ENCODE measurements around the gene TBCEL.

The TBCEL gene

DNA sequence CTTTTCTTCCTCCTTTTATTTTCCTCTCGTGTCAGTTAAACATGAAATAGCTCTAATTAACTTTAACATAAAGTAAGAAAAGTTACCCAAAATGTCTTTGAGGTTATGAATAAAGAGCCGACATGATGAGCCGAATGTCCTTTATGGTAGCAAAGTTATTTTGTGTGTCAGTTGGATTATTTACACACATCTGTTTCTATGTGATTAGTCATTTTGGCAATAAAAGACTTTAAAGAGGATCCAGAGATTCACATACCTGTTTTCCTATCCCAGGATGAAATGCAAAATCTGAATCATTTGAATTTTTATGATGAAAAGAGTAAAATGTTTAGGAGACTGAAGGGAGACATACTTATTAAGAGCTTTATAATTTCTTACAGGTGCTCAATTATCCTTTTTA lies 43.1 kb downstream of the TBCEL start:
- DNase-seq = no peak

DNA sequence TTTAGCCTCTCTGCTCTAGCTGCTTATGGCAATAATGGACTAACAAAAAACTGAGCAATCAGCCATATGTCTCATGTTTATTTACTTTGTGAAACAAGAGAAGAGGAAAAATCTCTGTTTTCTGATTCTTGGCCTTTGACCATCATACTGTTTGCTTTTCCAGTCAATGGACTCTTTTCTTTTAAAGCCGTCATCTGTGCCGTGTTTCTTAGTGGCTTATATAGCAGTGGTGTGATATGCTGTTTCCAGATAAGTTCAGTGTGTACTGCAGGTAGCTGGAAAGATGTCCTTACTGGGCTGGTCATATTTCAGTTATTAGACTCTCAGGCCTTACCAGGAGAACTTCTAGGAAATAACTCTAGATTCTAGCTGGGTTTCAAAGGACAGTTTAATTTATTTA lies 43.6 kb downstream of the TBCEL start:
- DNase-seq = no peak

DNA sequence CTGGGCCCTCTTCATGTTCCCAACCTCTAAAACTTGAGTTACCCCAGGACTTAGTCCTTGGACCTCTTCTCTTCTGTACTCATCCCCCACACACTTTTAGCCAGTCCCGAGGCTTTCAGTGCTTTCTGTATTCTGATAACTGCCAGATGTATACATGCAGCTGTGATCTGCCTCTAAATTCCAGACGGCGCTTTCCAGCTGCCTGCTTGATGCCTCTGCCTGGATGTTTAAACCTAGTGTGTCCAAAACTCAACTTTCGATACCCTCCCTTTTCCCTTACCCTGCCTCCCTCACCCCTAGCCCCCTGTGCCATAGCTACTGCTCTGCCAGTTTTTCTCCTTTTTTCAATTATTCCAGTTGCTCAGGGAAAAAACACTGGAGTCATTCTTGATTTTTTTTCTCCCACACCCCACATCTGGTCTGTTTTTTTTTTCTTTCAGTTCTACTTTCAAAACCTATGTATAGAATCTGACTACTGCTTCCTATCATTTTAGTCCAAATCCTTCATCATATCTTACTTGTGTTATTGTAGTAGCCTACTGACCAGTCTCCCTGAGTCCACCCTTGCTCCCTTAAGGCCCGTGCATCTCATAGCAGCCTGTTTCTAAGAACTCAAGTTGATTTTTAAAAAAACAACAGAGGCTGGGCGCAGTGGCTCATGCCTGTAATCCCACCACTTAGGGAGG lies 44.2 kb downstream of the TBCEL start:
- no peak for DNase-seq

DNA sequence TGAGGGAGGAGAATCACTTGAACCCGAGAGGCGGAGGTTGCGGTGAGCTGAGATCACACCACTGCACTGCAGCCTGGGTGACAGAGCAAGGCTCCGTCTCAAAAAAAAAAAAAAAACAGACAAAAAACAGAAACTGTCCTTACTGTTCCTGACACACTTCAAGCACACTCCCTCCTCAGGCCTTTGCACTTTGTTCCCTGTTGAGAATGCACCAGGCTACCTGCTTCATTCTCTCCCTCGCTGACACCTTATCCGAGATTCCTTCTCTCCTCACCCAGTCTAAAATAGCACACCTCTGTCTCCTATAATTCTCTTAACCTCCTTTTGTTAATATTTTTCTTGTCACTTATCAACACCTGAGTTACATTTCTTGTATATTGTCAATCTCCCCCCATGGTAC lies 44.9 kb downstream of the TBCEL start:
- DNase-seq = no peak

DNA sequence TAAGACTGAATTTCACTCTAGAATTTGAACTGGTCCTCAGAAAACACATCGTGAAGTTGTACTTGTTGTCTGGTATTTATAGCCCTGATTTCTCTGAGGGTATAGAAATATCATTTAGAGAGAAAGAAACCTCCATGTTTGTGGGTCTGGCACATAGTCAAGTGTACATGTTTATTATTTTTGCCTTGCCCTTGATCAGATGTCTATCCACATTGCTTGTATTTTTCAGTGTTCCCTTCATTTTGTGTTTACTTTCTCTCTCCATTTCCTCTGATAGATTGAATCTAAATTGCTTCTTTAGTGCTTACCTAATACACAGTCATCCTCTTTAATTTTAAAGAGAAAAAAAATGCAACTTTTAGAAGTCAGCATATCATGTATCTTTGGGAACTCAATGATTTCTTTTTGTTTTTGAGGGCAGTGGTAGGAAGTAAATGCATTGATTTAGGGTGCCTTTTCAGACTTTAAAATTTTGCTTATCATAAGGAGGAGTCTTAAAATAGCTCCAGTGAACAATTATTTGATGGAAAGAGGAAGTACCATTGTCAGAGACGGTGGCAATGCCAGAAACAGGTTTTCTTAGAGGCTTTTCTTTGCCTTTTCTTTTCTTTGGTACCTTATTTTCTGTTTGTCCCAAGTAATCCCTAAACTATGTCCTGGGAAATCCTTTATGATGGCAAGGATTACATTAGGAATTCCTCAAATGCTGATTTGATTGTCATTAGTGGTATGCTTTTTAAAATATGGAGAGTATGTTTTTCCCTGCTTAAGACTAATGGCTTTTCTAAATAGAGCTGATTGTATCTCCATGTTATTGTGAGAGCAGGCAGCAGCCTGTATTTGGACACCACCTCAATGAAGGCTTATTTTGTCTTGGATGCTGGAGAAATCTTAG lies 47.3 kb downstream of the TBCEL start:
- no peak for DNase-seq

DNA sequence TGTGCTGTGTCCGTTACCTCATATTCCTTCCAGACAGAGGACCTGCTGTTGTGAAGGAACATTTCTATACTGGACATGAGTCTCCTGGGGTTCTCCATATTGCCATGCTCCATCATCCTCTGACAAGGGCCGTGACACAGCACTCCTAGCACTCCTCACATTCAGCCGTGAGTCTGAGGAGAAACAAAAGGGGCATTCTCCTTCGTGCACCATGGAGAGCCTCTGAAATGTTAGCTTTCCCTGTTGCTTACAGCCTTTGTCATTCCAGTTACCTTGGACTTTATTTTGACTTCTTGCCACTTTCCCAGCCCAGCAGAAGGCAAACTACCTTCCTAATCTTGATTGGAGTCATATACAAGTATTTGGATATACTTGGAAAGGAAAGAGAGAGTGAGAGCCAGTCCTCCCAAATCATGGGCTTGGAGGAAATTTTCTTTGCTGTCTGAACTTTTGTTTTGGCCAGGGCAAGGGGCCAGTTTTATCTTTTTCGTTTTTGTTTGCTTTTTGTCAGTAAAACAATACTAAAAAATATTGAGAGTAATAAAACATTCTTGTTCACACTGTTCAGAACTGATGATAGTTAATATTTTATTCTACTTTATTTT lies 48.0 kb downstream of the TBCEL start:
- peak; percentile 30 for DNase-seq

DNA sequence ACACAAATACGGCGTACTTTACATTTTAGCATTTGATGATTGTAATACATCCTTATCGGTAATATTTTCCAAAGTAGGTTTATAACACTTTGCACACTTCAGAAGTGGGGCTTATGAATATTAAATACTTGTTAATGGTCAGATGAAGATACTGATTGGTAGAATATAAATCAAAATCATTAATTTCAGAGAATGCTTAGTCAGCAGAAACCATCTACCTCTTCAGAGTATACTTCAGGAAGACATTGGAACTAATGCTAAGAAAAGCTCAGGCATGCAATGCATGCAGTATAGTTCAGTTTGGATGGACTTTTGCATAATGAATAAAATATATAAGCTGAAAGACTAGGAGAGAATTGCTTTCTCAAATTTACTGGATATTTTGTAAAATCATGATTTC lies 57.4 kb downstream of the TBCEL start:
- no peak for DNase-seq

DNA sequence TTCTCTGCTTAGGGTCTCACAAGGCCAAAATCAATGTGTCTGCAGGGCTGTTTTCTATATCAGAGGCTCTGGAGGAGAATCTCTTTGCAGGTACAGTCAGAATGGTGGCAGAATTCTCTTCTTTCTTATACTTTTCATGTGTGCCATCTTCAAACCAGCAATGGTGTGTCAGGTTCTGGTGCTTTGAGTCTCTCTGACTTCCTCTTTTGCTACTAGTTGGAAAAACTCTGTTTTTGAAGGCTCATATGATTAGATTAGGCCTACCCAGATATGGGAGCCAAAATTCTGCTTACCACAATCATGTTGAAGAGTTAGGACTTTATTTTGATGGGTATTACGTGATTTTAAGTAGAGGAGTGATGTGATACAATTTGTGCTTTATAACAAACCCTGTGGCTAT lies 58.3 kb downstream of the TBCEL start:
- no peak for DNase-seq

DNA sequence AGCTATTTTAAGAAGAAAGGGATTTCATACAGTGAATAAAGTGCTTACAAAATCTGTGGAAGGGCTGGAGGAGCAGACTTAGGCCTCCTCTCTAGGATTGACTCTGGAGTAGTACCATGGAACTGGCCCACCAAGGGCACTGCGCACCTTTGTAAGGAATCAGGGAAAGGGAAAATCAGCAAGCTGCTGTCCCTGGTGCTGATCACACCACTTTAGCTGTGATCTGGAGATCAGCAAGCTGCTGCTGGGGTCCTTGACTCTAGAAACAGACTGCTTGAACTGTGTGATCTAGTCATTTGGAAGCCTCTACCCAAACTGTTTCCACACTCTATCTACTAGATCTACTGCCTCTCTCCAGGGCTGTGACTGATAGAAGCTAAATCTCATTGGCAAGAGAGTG lies 58.8 kb downstream of the TBCEL start:
- DNase-seq = peak; percentile 57

DNA sequence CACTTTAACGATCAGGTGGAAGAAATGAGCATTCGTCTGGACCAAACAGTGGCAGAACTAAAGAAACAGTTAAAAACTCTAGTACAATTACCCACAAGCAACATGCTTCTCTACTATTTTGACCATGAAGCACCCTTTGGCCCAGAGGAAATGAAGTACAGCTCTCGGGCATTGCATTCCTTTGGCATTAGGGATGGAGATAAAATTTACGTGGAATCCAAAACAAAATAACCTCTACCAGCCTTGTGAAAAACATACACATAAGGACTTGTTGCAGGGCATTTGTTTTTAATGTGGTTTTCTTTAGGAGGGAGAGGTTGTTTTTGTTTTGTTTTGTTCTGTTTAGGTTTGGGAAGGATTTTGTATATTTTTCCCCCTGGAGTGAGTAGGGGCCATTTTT lies 63.0 kb downstream of the TBCEL start:
- DNase-seq = no peak

DNA sequence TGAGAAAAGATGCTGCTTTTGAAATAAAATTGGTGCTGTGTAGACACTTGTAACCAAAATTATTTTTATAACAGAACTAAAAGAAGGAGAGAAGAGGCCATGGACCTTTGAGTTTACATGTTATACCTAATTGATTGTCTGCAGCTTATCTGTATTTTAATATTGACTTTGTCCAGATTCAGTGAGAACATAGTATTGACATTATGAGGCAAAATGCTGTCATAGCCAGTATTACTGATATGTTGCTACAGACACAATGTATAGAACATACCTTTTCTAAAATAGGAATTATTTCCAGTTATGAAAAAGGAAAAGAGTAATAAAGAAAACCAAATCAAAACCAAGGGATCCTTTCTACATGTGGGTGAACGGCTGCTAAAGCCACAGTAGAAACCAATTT lies 65.7 kb downstream of the TBCEL start:
- no peak for DNase-seq

DNA sequence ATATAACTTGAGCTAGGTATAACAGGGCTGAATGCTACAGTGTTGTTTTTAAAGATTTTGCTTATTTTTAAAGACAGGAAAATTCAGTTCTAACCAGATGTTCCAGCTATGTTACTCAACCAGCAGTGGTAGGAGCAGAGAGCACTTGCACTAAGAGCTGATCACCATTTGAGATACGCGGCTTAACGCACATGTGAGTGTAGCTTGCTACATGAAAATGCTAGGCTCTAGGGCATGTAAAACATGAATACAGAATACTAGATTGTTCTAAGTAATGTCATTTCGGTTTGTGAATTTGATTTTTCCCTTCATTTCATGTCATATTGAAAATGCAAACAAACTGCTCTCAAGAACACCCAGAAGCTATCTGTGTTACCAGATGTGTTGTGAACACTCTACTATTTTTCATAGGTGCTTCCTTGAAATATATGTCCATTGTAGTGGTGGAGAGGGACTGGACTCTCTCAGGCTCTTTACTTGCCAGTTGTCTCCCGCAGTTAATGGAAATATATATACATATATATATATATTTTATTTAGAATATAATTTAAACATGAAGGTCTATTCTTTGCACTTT lies 66.3 kb downstream of the TBCEL start:
- no peak for DNase-seq

DNA sequence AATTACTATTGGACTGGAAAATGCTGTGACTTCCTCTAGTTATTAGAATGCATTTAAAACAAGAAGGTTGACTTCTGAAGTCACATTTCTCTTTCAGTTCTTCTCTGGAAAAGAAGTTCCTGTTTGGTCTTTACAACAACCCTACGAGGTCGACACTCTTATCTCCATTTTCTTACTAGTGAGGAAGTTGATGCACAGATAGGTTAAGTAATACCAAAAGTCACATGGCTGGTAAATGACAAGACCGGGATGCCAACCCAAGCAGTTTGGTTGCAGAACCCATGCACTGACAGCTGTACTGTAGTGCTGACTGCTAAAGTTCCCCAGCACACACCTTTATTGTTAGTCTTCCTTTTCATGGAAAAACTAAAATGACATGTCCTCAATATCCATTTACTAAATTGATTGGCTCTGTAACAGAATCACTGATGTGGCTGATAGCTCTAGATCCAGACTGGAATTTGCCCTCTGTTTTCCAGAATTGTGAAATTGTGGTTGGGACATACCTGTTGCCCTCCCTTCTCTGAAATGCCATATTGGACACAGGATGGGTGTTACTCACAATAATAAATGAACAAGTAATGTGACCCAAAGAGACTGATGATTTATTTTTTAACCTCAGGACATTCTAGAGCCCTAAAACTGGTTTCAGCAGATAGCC lies 67.7 kb downstream of the TBCEL start:
- DNase-seq = no peak

DNA sequence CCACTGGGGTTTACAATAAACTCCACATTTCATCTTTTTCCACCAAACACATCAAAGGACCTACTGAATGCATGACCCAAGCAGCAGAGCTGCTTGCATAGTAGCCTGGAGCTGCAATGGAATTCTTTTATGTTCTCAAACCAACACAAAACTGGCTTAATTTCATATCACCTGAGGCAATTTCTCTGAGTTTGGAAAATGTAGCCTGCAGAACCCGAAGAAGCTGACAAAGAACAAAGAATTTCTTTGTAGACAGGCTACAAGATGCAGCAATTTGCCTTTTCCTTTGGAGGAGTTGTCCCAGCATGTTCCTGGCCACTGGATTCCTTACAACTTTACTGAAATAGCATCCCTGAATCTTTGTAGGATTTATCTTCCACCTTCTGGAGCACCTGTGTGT lies 71.7 kb downstream of the TBCEL start:
- no peak for DNase-seq

DNA sequence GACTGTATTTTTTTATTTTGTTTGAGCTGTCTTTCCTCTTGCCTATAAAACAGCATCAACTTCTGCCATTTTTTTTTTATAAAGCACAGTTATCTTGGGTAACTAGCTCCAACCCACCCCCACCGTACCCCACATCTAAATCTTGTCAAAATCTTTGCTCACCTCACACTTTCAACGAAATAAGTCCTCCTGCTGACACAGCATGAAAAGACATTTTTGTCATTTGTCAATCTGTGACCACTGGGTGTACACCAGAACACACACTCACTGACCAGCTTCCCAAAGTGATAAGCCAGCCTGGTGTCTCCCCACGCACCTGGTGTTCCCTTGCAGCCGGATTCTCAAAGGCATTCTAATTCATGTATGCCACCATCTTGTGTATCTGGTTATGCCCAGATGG lies 75.5 kb downstream of the TBCEL start:
- DNase-seq = no peak

DNA sequence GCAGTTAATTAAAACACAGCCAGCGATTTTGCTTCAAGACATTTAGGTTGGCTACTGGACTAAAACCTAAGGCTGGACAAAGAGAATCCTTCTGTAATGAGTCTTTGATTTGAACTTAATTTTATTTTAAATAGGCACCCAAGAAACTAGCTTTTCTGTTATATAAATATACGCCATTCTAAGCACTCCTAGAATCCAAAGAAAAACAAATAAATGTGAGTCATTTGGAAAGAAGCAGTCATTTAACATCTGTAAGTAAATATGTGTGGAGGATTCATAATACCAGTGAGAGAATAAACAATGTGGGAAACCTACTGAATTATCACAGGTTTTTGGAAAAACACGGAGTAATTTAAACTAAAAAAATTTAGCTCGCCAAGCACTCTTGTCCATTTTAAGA lies 76.0 kb downstream of the TBCEL start:
- no peak for DNase-seq

DNA sequence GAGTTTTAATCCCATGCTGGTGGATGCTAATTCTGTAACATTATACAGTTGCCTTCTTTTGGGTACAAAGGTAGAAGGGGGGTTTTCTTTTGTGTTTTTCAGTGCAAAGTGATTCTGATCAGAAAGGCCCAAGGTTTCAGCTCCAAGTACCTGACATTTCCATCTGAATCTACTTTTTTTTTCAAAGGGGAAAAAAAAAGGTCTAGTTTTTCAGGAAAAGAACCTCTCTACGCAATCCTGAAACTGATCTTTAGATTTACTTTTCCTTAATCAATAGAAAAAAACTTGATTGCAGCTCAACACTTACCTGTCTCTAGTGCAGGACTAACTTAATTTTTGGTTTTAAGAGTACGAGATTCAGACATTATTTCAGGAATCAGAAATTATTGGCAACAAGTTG lies 77.0 kb downstream of the TBCEL start, which contains the start of gene TECTA:
TECTA (plus strand) TSS at position 301 of the 400 bp plus-strand sequence. CDS start 1,423 bp downstream, outside the sequence.
- DNase-seq = no peak

DNA sequence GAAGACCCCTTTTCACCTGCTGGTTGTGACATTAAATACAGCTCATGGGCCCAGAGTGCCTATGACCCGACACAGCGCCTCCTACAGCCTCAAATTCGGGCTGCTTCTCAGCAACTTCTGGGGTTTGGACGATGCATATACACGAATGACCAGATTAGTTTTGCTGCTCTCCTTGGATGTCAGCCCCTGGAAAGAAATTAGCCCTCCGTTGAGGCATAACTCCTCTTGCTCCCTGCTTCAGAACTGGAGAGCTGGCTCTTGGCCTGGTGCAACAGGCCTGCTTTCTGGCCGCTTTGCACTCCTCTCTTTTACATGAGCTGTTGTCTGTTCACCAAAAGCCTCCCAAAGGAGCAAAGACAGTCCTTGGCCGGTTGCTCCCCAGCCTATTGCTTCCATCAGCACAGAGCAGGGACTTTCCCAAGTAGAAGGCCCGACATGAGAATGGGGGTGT lies 80.4 kb downstream of the TBCEL start:
- no peak for DNase-seq

DNA sequence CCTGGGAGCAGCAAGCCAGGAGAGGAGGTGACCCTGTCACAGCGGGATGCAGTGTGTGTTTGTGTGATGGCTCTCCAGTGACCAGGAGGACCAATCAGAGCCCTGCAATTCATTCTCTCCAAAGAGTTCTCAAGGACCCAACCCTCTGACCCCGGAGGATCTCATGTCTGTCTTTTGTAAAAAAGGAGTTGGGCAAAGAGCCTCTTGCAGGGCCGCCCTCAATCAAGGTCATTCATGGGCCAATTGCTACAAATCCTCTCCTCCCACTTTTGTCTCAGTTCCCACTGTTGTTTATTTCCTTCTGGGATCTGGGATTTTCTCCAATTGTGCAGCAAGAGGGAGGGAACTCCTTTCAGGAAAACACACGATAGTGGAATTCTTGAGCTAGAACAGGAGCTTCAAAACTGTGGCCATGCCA lies 81.2 kb downstream of the TBCEL start:
- DNase-seq = no peak

DNA sequence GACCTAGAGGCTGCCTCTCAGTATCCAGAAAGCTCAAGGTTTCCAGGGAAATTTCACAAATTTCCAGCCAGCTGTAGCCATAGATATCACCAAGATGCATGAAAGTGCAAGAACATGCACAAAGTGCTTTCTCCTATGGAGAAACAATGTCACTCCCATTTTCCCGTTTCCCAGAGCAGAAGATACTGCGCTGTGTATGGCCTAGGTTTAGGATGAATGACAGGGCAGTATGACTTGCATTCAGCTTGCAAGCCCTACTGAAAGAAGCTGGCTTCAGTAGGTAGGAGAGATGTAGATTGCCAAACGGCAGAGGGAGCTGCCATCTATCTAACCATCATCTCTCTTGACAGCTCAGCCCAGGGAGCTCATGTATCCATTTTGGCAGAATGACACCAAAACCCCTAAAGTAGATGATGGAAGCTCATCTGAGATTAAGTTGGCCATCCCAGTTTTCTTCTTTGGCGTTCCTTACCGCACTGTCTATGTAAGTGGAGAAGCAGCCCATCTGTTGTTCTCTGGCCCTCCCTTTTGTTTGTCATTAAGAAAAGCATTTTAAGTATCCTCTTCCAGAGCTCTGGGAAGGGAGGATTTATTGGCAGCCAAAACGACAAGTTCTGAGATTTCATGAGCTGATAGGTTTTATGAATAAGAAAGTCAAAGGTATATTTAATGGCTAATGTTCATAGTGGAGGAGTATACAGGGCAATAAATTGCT lies 81.7 kb downstream of the TBCEL start:
- no peak for DNase-seq

DNA sequence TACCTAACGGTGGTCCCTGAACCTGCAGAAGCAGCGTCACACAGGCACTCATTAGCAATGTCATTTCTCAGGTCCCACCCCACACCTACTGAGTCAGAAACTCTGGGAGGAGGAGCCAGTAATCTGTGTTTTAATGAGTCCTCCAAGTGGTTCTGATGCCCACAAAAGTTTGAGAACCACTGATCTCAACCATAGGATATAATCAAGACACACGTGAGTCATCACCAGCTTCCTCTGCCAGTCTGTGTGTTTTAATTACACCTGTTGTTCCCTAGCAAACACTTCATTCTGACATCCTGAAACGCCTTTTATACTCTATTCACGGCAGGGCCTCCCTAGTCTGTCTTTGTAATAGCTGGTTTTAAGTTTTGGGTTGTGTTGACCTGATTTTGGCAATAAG lies 82.9 kb downstream of the TBCEL start:
- DNase-seq = no peak

DNA sequence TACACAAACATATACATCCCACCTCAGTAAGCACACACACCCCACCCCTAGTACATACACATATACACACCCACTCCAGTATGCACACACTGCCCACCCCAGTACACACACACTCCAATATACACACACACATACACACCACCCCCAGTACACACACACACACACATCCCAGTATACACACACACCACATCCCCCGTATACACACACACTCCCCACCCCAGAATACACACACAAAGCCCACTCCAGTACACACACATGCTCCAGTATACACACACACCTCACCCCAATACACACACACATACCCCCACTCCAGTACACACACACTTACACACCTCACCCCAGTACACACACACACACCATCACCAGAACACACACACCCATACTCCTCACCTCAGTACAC lies 84.5 kb downstream of the TBCEL start:
- no peak for DNase-seq

Data from eye (tissue), 1 donor.